ENCODE data around the gene ADAM22.

ADAM22 gene

GRCh38 chr7:88132725-88133124 is 198.7 kb downstream of the ADAM22 start:
- DNase-seq (ENCODE audit: low read depth), result no peak
- TF ChIP-seq CTCF (IDR thresholded peaks at IDR 0.05; ENCODE audit: insufficient read depth, low read depth, low read length, missing control alignments), result no peak
- H3K4me3 ChIP-seq (ENCODE audit: low read length), result no peak overlapping the region

GRCh38 chr7:88140947-88141346 is 206.9 kb downstream of the ADAM22 start:
- no peak overlapping the region for H3K4me3 ChIP-seq (ENCODE audit: low read length)
- no peak for DNase-seq (ENCODE audit: low read depth)
- no peak for TF ChIP-seq CTCF (IDR thresholded peaks at IDR 0.05; ENCODE audit: insufficient read depth, low read depth, low read length, missing control alignments)

GRCh38 chr7:88141479-88141878 is 207.4 kb downstream of the ADAM22 start:
- no peak for DNase-seq (ENCODE audit: low read depth)
- TF ChIP-seq CTCF (IDR thresholded peaks at IDR 0.05; ENCODE audit: insufficient read depth, low read depth, low read length, missing control alignments), result no peak
- no peak overlapping the region for H3K4me3 ChIP-seq (ENCODE audit: low read length)

GRCh38 chr7:88141953-88142352 is 207.9 kb downstream of the ADAM22 start:
- no peak overlapping the region for H3K4me3 ChIP-seq (ENCODE audit: low read length)
- DNase-seq (ENCODE audit: low read depth), result no peak
- TF ChIP-seq CTCF (IDR thresholded peaks at IDR 0.05; ENCODE audit: insufficient read depth, low read depth, low read length, missing control alignments), result no peak

- no peak overlapping the region for H3K4me3 ChIP-seq (ENCODE audit: low read length)
- no peak for DNase-seq (ENCODE audit: low read depth)
- no peak for TF ChIP-seq CTCF (IDR thresholded peaks at IDR 0.05; ENCODE audit: insufficient read depth, low read depth, low read length, missing control alignments)
Measured at GRCh38 chr7:88146616-88147015, 212.6 kb downstream of the ADAM22 start.

GRCh38 chr7:88147341-88147740 is 213.3 kb downstream of the ADAM22 start:
- no peak overlapping the region for H3K4me3 ChIP-seq (ENCODE audit: low read length)
- no peak for TF ChIP-seq CTCF (IDR thresholded peaks at IDR 0.05; ENCODE audit: insufficient read depth, low read depth, low read length, missing control alignments)
- no peak for DNase-seq (ENCODE audit: low read depth)

GRCh38 chr7:88147949-88148348 is 213.9 kb downstream of the ADAM22 start:
- no peak for DNase-seq (ENCODE audit: low read depth)
- H3K4me3 ChIP-seq (ENCODE audit: low read length), result no peak overlapping the region
- no peak for TF ChIP-seq CTCF (IDR thresholded peaks at IDR 0.05; ENCODE audit: insufficient read depth, low read depth, low read length, missing control alignments)
